ENCODE data around the gene VCPKMT. TPM values are rescaled to one million over a fixed set of nuclear protein-coding genes. Genes with fewer than 3 reads are reported as not detected.
"Not testable (repeated sequence)": the region's sequence is repeated elsewhere in the genome, so short reads cannot be mapped to it uniquely, and the experiment has no call there.

VCPKMT gene
- total RNA-seq, 1 donor from 2014 or later, result 3.2 TPM

- no peak for ATAC-seq
- intact Hi-C loops (cut with DNase I), result no loop called here
- no peak for DNase-seq (ENCODE audit: missing footprints)
Measured at GRCh38 chr14:50095895-50096294, 20.5 kb downstream of the VCPKMT start.

GRCh38 chr14:50094056-50094755 is 22.2 kb downstream of the VCPKMT start:
- intact Hi-C loops (cut with DNase I), result no loop called here
- DNase-seq (ENCODE audit: missing footprints) (no peak), ATAC-seq (no peak)

- DNase-seq (ENCODE audit: missing footprints) (no peak), ATAC-seq (no peak)
- intact Hi-C loops (cut with DNase I), result no loop called here
Measured at GRCh38 chr14:50093496-50093895, 22.9 kb downstream of the VCPKMT start.

GRCh38 chr14:50092006-50092555 is 24.3 kb downstream of the VCPKMT start:
- DNase-seq (ENCODE audit: missing footprints) (no peak), ATAC-seq (no peak)
- intact Hi-C loops (cut with DNase I), result no loop called here

- ATAC-seq, result peak; percentile 44
Measured at GRCh38 chr14:50091240-50091913, 25.0 kb downstream of the VCPKMT start.

GRCh38 chr14:50089208-50089607 is 27.2 kb downstream of the VCPKMT start:
- ATAC-seq (no peak), DNase-seq (ENCODE audit: missing footprints) (no peak)
- intact Hi-C loops (cut with DNase I), result no loop called here

More at GRCh38 chr14:50091240-50091913, 25.0 kb downstream of the VCPKMT start:
- DNase-seq (ENCODE audit: missing footprints), result no peak
- intact Hi-C loops (cut with DNase I), result no loop called here

GRCh38 chr14:50088731-50089130 is 27.6 kb downstream of the VCPKMT start:
- ATAC-seq (no peak), DNase-seq (ENCODE audit: missing footprints) (no peak)
- intact Hi-C loops (cut with DNase I), result no loop called here

- intact Hi-C loops (cut with DNase I), result no loop called here
- no peak for ATAC-seq
- DNase-seq (ENCODE audit: missing footprints), result no peak
Measured at GRCh38 chr14:50088117-50088515, 28.3 kb downstream of the VCPKMT start.

GRCh38 chr14:50087341-50088116 is 28.8 kb downstream of the VCPKMT start:
- ATAC-seq (no peak), DNase-seq (ENCODE audit: missing footprints) (no peak)
- intact Hi-C loops (cut with DNase I), result no loop called here

- no peak for ATAC-seq
- intact Hi-C loops (cut with DNase I), result no loop called here
- DNase-seq (ENCODE audit: missing footprints), result no peak
Measured at GRCh38 chr14:50086321-50086711, 30.1 kb downstream of the VCPKMT start.

GRCh38 chr14:50085570-50086320 is 30.6 kb downstream of the VCPKMT start:
- intact Hi-C loops (cut with DNase I), result no loop called here
- DNase-seq (ENCODE audit: missing footprints) (no peak), ATAC-seq (no peak)

- intact Hi-C loops (cut with DNase I), result no loop called here
- no peak for ATAC-seq
- DNase-seq (ENCODE audit: missing footprints), result no peak
Measured at GRCh38 chr14:50084666-50085065, 31.7 kb downstream of the VCPKMT start.

GRCh38 chr14:50083467-50084337 is 32.7 kb downstream of the VCPKMT start:
- intact Hi-C loops (cut with DNase I), result no loop called here
- DNase-seq (ENCODE audit: missing footprints), result no peak
- no peak for ATAC-seq

GRCh38 chr14:50082784-50083466 is 33.4 kb downstream of the VCPKMT start:
- no peak for DNase-seq (ENCODE audit: missing footprints)
- intact Hi-C loops (cut with DNase I), result no loop called here
- no peak for ATAC-seq

- ATAC-seq, result no peak
- intact Hi-C loops (cut with DNase I), result no loop called here
- DNase-seq (ENCODE audit: missing footprints), result no peak
Measured at GRCh38 chr14:50082308-50082742, 34.0 kb downstream of the VCPKMT start.

GRCh38 chr14:50079103-50079502 is 37.3 kb downstream of the VCPKMT start:
- intact Hi-C loops (cut with DNase I); ATAC-seq; DNase-seq (ENCODE audit: missing footprints): not testable (repeated sequence)

GRCh38 chr14:50073663-50074062 is 42.7 kb downstream of the VCPKMT start:
- intact Hi-C loops (cut with DNase I); ATAC-seq; DNase-seq (ENCODE audit: missing footprints): not testable (repeated sequence)
